ENCODE data around the gene SLC37A1.

Gene SLC37A1

DNA sequence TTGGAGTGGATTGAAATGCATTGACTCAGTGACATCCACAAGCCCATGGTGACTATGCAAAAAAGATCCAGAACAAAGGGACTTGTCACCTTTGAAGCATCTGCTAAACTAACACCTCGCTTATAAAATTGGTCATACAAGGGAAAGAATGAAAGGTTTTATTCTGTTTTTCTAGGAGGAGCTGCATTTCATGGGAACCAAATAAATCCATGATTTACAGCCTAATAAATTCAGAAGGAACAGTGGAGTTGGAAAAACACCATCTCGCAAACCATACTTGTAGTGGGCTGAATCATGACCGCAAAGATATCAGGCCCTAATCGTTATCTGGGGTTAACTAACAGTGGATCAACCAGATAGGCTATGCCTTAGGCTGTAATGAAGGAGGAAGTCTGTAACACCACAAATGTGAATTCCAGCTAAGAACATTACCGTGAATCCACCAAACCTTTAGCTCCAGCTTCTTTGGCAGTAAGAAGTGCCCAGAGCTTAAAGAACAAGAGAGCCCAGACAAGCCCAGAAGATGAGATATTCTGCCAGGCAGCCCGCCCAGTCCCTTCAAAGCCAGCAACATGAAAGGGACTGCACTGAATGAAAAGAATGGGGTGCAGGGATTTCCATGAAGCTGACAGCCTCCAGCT is 45.0 kb upstream of the SLC37A1 start:
- TF ChIP-seq, protein P1, sequence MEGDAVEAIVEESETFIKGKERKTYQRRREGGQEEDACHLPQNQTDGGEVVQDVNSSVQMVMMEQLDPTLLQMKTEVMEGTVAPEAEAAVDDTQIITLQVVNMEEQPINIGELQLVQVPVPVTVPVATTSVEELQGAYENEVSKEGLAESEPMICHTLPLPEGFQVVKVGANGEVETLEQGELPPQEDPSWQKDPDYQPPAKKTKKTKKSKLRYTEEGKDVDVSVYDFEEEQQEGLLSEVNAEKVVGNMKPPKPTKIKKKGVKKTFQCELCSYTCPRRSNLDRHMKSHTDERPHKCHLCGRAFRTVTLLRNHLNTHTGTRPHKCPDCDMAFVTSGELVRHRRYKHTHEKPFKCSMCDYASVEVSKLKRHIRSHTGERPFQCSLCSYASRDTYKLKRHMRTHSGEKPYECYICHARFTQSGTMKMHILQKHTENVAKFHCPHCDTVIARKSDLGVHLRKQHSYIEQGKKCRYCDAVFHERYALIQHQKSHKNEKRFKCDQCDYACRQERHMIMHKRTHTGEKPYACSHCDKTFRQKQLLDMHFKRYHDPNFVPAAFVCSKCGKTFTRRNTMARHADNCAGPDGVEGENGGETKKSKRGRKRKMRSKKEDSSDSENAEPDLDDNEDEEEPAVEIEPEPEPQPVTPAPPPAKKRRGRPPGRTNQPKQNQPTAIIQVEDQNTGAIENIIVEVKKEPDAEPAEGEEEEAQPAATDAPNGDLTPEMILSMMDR (IDR thresholded peaks at IDR 0.05): no peak

DNA sequence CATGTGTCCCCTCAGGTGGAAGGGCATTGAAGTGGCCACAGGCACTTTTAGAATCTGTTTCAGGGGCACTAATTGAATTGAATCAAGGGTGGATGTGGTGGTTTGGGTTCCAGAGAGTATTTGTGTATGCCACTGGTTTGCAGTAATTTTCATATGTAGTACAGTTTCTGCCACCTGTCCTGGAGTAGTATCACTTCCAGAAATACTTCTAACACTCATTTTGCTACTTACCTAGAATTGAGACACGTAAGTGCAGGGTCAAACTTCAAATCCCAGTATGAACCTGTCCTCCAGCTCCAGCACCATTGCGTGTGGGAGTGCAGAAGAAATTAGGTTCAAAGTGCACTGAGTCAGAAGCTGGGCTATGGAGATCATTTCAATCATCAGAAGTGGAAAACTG is 44.4 kb upstream of the SLC37A1 start:
- TF ChIP-seq, protein P1 (IDR thresholded peaks at IDR 0.05): no peak

DNA sequence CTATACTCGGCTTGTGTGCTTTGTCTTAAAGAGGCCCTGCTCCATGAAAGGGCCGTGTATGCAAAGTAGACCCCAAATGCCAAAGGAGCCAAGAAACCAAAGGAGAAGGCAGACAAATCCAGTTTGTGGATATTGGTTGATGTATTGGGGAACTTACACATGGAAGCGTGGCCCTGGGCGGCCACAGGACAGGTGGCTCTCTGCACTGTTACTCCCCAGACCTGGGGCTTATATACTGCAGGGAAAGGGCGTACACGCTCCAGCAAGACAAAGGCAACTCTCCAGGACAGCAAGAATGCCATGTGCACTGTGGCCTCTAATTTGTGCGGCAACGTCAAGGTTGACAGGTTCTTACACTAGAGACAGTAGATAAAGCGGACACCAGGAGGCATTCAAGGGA is 42.4 kb upstream of the SLC37A1 start:
- TF ChIP-seq, protein P1 (IDR thresholded peaks at IDR 0.05): no peak

DNA sequence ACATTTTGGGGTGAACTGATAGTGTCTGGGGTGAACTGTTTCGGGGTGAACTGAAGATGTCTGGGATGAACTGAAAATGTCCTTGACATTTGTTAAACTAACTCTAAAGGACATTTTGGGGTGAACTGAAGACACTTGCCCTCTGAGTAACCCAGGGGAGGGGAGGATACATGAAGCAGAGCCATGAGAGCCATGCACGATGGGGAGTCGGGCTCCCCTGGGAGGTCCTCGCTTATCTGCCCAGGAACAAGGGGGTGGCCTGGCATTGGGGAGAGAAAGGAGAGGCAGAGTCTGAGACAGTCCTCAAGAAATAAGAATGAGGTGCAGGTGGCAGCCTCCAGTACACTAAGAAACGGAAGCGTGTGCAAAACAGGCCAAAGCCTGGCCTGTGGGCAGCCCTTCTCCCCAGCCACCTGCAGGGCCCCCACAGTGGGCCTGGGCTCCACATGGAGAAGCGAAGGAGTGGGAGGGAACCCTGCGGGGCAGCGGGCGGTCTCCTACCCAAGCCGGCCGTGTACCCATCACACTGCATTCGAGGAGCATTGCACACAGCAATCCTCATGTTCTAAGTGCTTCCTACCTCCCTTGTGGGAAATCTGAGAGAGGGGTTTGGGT is 41.8 kb upstream of the SLC37A1 start:
- TF ChIP-seq, protein P1 (IDR thresholded peaks at IDR 0.05): no peak

DNA sequence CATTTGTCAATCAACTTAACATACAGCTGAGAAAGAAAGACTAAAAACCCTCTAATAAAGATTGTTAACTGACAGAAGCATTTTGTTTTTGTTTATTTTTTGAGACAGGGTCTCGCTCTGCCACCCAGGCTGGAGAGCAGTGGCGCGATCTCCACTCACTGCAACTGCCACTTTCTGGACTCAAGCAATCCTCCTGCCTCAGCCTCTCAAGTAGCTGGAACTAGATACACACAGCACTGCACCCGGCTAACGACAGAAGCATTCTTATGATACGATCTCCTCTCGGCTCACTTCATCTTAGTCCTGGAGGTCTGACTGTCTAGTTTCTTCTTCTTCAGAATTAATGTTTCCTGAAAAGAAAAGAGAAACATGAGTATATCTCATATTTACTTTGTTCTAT is 41.1 kb upstream of the SLC37A1 start:
- TF ChIP-seq, protein P1 (IDR thresholded peaks at IDR 0.05): no peak

DNA sequence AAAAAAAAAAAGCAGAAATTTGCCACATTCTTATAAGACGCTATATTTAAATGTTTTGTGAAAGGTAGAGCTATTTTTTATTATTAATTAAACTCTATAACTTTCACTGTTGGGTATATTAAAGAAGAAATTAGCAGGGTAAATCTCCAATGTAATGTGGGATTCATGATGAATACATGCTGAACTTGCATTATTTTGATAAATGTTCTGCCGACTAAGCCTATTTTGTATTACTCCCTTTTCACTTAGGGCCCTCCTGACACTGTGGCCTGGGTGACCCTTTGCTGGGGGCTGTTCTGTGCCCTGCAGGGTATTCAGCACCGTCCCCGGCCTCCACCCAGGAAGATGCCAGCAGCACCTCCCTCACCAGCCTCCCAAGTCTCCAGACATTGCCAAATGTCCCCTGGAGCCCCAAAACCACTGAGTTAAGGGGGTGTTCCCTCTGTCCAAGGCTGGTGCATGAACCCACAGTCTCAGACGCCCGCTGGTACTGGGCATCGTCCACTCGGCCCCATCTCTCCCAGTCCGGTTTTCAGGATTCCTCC is 40.1 kb upstream of the SLC37A1 start:
- TF ChIP-seq, protein P1 (IDR thresholded peaks at IDR 0.05): no peak

DNA sequence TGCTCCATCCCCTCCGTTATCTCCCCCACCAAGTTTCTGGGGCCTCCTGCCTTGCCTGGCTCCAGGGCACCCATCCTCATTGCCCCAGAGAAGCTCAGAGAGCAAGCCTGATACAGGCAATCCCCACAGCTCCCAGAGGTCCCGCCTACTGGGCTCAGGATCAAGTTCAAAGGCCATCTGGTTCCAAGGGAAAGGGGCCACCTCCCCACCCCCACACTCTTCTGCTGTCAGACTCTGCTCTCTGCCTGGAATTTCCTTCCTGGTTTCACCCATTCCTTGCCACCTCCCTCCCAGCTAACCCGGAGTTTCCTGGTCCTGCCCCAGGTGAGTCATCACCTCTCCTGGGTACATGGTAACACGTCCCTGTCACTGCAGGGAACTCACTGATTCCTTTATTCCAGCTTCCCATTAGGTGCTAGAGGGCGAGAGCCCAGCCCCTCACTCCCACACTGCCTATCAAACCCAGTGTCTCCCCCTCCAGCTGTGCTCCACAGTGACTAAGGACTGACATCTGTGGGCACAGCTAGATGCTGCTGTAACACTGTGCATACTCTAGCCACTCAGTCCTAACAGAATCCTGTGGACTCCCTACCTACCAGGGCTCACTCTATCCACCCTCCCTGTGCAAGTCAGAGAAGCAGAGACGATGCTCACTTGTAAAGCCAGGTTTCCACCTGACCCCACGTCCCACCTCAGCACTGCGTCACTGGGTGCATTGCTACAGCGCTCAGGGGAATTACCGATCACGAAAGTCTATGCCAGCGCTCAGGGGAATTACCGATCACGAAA is 39.4 kb upstream of the SLC37A1 start:
- TF ChIP-seq, protein P1 (IDR thresholded peaks at IDR 0.05): no peak
